Mesothelial cell of epicardium (in vitro differentiated cells): ENCODE data around the gene GDF11. TPM values are rescaled to one million over a fixed set of nuclear protein-coding genes. Genes with fewer than 3 reads are reported as not detected.

Experiments
- DNase-seq, 2 experiments: peaks; one replicate each; pipeline ENCODE4 v3.0.0; 2021; ENCODE audit warnings: low spot score in 2 of 2; ENCODE audit not compliant: unreplicated experiment in 2 of 2
- H3K27ac Mint-ChIP-seq: 2 replicates; pipeline ENCODE4 v1.8.0; 2021; ENCODE audit warnings: mixed read lengths
- H3K27me3 Mint-ChIP-seq: 2 replicates; pipeline ENCODE4 v1.8.0; 2021; ENCODE audit warnings: low read depth, mixed read lengths
- H3K36me3 Mint-ChIP-seq: 2 replicates; pipeline ENCODE4 v1.8.0; 2021; ENCODE audit warnings: mixed read lengths
- H3K4me1 Mint-ChIP-seq: 2 replicates; pipeline ENCODE4 v1.8.0; 2021; ENCODE audit warnings: mixed read lengths
- H3K4me3 Mint-ChIP-seq: 2 replicates; pipeline ENCODE4 v1.8.0; 2021; ENCODE audit warnings: mild to moderate bottlenecking, moderate library complexity, mixed read lengths
- H3K9me3 Mint-ChIP-seq: 2 replicates; pipeline ENCODE4 v1.8.0; 2021; ENCODE audit warnings: mixed read lengths
- total RNA-seq: library from RNA; stranded (reverse); gene quantifications from 3 replicates; pipeline ENCODE4 v1.2.1, GENCODE V29; 2021
- TF ChIP-seq, protein P1 (sequence below): fragments of 200-600 bp; sonication (generic); IDR thresholded peaks from one replicate; pipeline ENCODE4 v1.5.0; 2021; ENCODE audit warnings: antibody characterized with exemption; ENCODE audit not compliant: unreplicated experiment

The GDF11 gene
- total RNA-seq, 1 donor from 2014 or later, result 18.1 TPM

DNA sequence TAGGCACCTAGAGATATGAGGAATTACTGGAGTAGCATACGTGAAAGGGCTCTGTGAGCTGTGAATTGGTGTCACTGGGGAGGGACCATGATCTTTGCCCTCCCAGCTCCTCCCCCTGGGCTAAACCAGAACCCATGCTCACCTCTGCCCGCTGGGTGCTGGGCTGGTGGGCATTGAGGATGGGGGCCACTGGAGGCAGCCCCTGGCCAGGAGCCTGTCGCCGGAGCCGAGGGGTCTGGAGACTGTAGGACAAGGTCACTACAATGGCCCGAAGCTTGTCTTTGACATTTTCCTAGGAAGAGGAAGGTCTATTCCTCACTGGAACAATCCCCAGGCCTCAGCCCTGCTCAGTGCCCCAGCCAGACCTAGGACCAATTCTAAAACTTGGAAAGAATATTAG, 46.8 kb upstream of the GDF11 start:
- H3K4me1 Mint-ChIP-seq, result no peaks in the 10 kb centered on the region
- no peaks in the 10 kb centered on the region for H3K36me3 Mint-ChIP-seq
- no peak overlapping the region for H3K4me3 Mint-ChIP-seq
- no peaks in the 10 kb centered on the region for H3K27me3 Mint-ChIP-seq
- DNase-seq, result no peak
- H3K27ac Mint-ChIP-seq, result no peak overlapping the region
- TF ChIP-seq, protein P1, sequence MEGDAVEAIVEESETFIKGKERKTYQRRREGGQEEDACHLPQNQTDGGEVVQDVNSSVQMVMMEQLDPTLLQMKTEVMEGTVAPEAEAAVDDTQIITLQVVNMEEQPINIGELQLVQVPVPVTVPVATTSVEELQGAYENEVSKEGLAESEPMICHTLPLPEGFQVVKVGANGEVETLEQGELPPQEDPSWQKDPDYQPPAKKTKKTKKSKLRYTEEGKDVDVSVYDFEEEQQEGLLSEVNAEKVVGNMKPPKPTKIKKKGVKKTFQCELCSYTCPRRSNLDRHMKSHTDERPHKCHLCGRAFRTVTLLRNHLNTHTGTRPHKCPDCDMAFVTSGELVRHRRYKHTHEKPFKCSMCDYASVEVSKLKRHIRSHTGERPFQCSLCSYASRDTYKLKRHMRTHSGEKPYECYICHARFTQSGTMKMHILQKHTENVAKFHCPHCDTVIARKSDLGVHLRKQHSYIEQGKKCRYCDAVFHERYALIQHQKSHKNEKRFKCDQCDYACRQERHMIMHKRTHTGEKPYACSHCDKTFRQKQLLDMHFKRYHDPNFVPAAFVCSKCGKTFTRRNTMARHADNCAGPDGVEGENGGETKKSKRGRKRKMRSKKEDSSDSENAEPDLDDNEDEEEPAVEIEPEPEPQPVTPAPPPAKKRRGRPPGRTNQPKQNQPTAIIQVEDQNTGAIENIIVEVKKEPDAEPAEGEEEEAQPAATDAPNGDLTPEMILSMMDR, result no peak
- H3K9me3 Mint-ChIP-seq, result no peaks in the 10 kb centered on the region

DNA sequence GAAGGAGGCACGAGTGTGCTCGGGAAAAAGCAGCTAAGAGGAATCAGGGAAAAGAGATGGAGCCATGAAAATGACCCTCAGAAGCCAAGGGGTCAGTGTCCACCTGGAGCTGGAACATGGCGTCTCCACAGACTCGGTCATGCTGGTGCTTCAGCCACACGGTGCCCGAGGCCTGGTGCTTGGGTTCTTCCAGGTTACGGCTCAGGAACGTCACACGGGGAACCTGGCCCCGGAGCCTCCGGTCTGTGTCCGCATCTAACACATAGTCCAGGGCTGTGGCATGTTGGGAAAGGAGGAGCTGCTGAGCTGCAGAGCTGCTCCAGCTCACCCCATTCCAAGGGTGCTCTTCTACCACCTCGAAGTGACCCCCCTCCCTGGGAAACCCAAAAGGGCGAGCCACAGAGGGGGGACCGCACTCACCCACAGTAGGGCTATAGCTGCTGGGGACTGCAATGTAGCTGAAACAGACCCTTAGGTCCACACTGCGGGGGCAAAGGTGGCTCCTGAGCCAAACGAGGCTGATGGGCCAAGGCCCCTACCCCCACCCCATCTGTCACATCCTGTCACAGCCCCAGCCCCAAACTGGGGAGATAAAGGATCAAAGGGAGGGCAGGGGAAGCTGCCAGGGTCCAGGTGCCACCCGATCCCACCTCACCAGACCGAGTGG, 46.0 kb upstream of the GDF11 start:
- no peaks in the 10 kb centered on the region for H3K36me3 Mint-ChIP-seq
- H3K4me3 Mint-ChIP-seq, result no peak overlapping the region
- H3K4me1 Mint-ChIP-seq, result no peaks in the 10 kb centered on the region
- H3K27me3 Mint-ChIP-seq, result no peaks in the 10 kb centered on the region
- H3K9me3 Mint-ChIP-seq, result no peaks in the 10 kb centered on the region
- TF ChIP-seq, protein P1, result no peak
- DNase-seq, result no peak
- H3K27ac Mint-ChIP-seq, result no peak overlapping the region

DNA sequence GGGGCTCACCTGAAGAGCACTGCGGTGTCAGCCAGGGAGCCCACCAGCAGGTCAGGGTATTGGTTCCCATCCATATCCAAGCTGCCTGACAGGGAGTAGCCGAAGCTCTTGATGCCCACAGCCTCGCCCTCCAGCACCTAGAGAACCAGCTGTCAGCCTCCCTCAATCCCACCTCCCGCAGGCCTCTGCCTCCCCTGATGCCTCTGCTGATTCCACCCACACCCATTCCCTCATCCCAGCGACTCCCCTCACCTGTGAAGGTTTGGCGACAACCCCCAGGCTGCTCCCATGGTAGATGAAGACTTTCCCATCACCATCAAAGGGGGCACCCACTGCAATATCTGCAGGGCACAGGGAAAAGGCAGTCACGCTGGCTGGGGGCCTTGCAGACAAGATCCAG, 45.2 kb upstream of the GDF11 start:
- no peak for DNase-seq

DNA sequence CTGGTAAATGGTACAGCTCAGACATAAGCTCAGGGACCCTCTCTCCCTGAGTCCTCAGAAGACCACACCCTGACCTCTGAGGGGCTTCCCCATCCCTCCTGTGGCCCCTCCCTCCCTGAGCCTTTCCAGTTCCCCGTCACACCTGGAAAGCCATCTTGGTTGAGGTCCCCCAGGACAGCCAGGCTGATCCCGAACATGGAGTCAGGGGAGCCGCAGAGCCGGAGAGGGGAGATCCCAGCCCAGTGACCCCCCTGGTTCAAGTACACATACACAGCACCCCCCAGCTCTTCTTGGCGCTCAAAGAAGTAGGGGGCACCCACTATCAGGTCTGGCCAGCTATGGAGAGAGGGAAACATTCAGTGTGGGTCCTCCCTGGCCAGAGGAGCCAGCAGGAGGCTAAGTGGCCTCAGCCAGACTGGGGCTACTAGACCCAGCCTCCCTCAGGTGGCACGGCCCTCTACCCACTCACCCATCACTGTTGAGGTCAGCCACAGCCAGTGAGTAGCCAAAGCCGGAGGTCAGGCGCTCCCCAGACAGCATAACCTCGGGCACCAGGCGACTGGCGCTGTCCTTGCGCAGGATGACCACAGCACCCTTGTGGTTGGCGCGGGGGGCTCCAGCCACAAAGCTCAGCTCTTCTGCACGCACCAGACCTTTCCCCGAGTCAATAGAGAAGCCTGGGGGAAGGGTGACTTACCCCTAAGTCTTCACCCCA, 44.5 kb upstream of the GDF11 start:
- Mint-ChIP-seq H3K36me3 (no peaks in the 10 kb centered on the region), H3K27ac (no peak overlapping the region), H3K9me3 (no peaks in the 10 kb centered on the region), H3K4me1 (no peaks in the 10 kb centered on the region), H3K4me3 (no peak overlapping the region), H3K27me3 (peaks cover 3% of the 10 kb centered on the region)
- TF ChIP-seq, protein P1, result no peak
- no peak for DNase-seq

More for the DNA sequence above, 45.2 kb upstream of the GDF11 start:
- H3K36me3 Mint-ChIP-seq, result no peaks in the 10 kb centered on the region
- H3K27me3 Mint-ChIP-seq, result no peaks in the 10 kb centered on the region
- TF ChIP-seq, protein P1, result no peak
- no peak overlapping the region for H3K27ac Mint-ChIP-seq
- no peaks in the 10 kb centered on the region for H3K4me1 Mint-ChIP-seq
- no peaks in the 10 kb centered on the region for H3K9me3 Mint-ChIP-seq
- no peak overlapping the region for H3K4me3 Mint-ChIP-seq

DNA sequence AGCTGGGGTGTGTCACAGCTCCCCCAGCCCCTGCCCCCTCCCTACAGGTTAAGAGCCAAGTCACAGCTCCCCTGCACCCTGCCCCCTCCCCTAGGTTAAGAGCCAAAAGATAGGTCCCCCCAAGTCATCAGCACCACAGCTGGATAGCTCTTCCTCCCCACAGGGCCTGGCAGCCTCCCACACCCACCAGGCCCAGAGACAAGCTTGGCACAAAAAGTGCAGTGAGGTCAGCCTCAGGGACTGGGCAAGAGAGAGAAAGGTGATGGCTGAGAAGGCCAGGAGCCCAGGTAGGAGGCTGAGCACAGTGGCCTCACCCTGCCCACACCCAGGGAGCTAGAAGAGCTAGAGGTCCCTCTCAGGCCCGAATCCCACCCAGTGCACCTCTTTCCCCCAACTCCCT, 44.0 kb upstream of the GDF11 start:
- TF ChIP-seq, protein P1, result no peak
- Mint-ChIP-seq H3K27me3 (peaks cover 5% of the 10 kb centered on the region), H3K36me3 (no peaks in the 10 kb centered on the region), H3K9me3 (no peaks in the 10 kb centered on the region), H3K4me1 (no peaks in the 10 kb centered on the region), H3K27ac (no peak overlapping the region), H3K4me3 (no peak overlapping the region)
- no peak for DNase-seq
